ENCODE results near the gene SLC3A2.

Gene SLC3A2

GRCh38 chr11:62910141-62910882, 29.6 kb downstream of the SLC3A2 start:
- no peak for DNase-seq (ENCODE audit: low spot score)

DNA sequence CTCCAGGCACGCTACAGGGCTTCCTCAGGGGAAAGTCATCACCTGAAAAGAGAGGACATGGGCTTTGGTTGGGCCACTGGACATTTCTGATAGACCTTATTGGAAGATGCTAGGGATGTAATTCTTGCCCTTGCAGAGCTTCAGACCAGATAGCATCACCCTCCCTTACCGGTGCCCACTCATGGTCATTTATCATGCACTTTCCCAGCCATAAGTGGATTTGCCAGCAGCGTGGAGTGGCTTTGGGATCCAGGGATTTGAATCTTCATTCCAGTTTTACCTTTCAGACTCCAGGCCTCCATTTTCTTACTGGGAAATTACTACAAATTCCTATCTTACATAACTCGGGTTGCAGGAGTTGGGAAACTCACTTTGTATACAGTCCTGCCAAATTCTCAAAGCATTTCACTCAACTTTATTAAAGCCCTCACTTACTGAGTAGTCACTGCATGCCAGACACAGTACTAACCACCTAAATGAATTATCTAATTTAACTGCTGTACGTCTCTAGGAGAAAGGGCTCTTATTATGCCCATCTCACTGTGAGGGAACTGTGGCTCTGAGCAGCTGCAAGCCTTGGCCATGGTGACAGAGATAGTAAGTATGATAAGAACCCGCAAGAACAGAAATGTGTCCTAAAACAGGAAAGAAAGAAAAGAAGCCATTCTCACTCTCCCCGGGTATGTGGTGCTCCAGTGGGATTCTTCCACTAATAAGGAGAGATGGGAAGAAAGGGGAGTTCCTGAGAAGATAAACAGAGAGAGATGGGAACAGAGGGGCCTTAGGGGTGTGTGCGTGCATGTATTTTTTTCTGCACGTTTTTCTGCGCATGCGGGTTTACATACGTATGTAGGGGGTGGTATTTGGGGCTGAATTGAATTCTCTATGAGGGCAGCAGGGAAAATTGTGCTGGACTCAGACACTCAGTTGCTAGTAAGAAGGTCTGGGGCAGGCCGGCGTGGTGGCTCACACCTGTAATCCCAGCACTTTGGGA, 30.7 kb downstream of the SLC3A2 start:
- no peak for DNase-seq (ENCODE audit: low spot score)

GRCh38 chr11:62912268-62912667, 31.6 kb downstream of the SLC3A2 start:
- DNase-seq (ENCODE audit: low spot score): no peak

GRCh38 chr11:62914416-62914815, 33.7 kb downstream of the SLC3A2 start:
- no peak for DNase-seq (ENCODE audit: low spot score)

GRCh38 chr11:62917906-62918502, 37.3 kb downstream of the SLC3A2 start:
- no peak for DNase-seq (ENCODE audit: low spot score)

- no peak for DNase-seq (ENCODE audit: low spot score)
Measured at GRCh38 chr11:62918531-62918930, 37.8 kb downstream of the SLC3A2 start.

DNA sequence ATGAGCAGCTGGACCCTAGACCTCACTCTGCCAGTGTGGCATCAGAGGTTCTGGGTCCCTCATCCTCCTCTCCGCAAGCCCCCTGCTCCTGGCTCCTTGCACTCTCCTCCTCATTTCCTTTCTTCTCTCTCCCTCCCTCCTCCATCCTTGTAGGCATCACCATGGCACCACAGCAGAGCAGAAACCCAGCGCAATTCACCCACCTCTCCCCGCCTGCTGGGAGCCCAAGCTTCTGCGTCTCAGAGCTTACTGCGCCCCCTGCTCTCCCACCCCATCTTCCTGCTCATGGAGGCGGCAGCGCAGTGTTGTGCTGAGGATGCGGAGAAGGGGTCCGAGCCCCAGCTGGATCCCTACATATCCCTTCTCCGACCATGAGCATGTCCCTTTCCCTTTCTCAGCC, 38.8 kb downstream of the SLC3A2 start:
- no peak for DNase-seq (ENCODE audit: low spot score)

DNA sequence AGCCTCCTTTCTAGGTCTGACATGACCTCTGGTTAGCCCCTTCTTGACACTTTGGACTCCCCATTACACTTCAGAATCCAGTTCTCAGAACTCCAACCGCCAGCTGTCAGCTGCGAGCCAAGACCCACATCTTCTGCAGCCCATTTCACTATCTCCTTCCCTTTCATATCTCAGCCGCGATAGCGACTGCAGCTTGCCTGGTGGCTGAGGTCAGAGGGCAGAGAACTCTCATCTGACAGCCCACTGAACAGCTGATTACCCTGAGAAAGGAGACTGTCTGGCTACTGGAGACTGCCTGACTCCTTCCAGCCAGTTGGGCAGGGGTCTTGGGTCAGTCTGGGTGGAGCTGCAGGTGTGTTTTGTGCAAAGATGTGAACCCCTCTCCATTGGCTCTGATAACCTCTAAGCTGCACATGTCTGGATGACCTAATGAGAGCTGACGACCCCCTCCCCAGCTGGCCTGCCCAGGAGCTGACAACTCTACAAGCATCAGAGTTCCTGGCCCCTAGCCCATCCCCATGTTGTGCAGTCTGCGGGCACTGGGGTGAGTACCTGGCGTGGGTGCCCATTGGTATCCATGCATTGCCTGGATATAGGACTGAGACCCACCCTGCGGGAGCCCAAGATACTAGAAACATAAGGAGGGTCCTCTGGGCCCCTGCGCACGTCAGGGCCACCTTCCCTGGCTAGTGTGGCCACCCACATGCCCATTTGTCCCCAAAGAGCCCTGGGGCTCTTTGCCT, 39.4 kb downstream of the SLC3A2 start:
- DNase-seq (ENCODE audit: low spot score): no peak

- no peak for DNase-seq (ENCODE audit: low spot score)
Measured at GRCh38 chr11:62921201-62921572, 40.5 kb downstream of the SLC3A2 start, which contains the start of gene CHRM1. TSS of gene CHRM1 (minus strand) at chr11:62921363. CDS start at chr11:62911100, 10,263 bp downstream.

GRCh38 chr11:62921573-62922188, 41.0 kb downstream of the SLC3A2 start:
- no peak for DNase-seq (ENCODE audit: low spot score)

DNA sequence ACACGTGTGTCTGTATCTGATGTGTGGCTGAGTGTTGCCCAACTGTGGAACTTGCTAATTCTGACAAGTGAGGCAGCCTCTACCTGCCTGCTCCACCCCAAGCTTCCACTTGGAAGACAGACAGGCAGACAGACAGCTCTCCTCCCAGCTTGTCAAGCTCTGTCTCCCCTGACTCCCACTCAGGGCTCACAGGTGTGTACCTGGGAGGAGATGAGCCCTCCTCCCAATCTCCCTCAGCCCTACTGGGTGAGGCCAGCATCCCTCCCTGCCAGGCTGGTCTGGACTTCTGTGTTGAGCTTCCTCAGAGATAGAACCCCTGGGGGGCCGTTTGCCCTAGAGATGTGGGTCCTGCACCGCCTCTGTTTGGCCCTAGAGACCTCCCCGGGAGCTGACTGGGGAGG, 41.5 kb downstream of the SLC3A2 start:
- no peak for DNase-seq (ENCODE audit: low spot score)

DNA sequence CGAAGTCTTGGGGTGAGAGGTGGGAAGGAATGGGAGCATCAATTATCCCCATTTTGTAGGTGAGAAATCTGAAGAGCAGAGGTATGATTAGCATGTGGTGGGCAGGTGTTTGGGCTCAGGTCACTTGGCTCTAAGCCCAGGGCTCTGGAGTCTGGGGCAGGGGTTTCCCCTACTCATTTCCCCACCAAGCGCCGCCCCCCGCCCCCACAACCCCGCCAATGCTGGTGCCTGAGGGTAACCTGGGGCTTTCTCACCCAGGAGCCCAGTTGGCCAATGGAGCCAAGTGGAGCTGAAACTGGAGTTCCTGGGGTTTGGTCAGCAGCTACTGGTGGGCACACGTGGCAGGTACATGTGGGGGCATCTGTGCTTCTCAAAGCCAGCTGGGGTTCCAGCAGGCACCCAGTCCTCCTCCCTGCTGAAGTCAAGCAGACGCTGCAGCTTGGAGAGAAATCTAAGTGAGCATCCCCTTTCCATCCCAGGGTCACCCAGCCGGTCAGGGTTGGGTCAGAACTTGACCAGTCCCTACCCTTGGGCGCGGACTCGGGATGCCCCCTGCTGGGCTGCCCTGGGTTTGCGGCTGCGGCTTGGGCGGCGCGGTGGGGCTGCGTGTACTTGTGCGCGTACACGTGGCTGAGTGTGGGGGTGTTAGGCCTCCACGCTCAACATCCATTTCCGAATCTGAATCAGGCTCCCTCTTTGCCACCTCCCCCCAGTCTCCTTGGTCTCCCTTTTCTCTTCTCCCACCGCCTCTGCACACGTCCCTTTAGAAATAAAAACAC, 42.1 kb downstream of the SLC3A2 start:
- DNase-seq (ENCODE audit: low spot score): no peak

DNA sequence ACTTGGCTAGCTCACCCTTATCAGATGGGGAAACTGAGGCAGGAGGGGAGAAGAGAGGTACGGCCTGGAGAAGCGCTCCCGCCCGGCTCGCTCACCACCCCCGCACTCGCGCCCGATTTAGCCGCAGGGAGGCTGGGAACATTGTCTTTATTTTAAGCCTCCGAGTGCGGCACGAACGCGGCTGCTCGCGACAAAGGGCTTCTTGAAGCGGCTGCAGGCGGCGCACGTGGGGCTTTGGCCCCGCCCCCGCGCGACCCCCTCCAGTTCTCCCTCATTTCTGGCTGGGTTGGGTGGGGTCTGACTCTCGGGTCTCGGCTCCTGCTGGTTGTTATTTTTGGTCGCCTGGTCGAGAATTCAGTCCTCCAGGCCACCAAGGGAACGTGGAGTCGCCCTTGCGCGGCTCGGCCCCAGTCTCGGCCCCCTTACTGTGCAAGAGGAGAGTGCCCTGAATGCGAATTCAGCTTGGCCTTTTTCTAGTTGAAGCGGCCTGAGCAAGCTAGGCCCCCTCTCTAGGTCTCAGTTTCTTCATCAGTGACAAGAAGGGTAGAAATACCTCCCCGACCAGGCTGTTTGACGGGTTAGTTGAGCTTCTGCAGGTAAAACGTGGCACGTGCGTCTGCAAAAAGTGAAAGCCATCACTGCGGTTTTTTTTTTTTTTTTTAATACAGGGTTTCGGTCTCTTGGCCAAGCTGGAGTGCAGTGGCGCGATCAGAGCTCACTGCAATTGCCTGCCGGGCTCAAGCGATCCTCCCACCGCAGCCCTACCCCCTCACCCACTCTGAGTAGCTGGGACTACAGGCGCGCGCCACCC, 43.1 kb downstream of the SLC3A2 start:
- DNase-seq (ENCODE audit: low spot score): no peak

DNA sequence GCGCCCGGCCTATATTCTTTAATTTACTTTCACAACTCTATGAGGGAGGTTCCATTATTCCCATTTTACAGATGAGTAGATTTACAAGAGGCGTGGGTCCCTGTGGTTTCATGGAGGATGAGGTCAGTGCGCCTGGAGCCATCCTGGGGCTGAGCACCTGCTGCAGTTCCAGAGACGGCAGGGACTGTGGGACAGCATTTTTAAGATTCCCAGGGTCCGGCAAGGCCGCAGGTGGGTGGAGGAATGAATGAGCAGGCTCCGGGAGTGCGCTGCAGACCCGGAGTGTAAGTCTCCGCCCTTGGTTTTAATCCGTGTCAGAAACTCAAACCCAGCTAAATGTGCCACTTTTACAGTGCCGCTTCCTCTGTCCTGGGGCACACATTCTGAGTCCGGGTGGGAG, 44.6 kb downstream of the SLC3A2 start:
- DNase-seq (ENCODE audit: low spot score): peak; percentile 45

DNA sequence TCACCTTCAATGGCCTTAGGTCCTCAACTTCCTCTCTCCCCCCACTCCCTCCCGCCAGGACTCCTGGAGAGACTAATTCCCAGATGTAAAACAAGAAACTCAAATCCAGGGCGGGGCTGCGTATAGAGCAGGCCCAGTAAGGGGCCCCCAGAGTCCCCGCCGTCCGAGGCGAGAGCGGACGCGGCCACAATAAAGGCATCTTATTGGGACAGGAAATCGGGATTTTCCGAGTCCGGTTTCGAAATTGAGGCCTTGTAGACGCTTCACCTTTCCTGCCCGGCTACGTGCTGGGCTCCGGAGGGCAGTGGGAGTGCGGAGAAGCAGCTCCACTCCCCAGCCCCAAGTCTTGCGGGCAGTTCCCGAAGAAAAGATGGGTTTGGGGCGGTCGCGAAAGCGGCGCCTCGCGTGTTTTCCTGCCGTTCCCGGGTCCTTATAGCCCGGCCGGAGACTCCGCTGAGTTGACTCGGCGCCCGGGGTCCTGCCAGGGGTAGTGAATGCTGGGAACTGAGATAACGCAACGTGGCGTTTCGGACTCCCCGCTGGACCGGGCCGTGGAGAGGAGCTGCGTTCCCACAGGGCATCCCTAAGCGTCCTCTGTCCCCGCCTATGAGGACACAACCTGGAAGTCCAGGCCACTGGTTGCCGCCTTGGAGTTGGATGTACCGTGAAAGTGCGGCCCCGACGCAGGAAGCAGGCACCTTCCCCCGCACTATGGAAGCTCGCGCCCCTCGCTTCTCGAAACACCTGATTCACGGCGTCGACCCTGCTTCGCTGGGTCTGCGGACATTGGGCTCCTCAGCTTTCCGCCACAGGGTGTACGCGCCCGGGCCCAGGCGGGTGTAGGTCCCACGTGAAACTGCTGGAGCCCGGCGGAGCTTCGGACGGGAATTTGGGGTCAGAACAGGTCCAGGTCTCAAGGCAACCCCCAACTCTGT, 45.3 kb downstream of the SLC3A2 start:
- DNase-seq (ENCODE audit: low spot score): no peak

- DNase-seq (ENCODE audit: low spot score): no peak
Measured at GRCh38 chr11:62926680-62927455, 46.2 kb downstream of the SLC3A2 start.

GRCh38 chr11:62928011-62928410, 47.3 kb downstream of the SLC3A2 start:
- DNase-seq (ENCODE audit: low spot score): no peak

GRCh38 chr11:62930157-62930556, 49.5 kb downstream of the SLC3A2 start:
- no peak for DNase-seq (ENCODE audit: low spot score)

Data from kidney tubule cell (primary cell).